ENCODE results near the gene CCNL2.

DNA sequence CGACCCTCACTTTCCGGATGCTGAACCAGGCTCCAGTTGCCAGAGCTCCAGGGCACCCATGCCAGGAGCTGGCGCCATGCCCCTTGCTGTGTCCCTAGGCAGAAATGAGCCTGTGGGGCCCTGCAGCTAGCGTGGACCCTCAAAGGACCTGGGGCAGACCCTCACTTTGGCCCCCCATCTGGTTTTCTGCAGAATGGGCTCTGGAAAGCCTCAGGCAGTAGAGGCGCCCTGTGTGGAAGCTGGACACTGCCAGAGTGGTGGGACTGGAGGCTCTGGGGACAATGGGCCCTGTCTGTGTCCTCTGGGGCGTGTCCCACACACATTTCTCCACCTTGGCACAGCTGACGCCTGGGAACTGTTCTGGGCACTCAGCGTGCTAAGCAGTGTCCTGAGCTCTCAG lies 17.8 kb downstream of the CCNL2 start:
- TF ChIP-seq, protein P1, sequence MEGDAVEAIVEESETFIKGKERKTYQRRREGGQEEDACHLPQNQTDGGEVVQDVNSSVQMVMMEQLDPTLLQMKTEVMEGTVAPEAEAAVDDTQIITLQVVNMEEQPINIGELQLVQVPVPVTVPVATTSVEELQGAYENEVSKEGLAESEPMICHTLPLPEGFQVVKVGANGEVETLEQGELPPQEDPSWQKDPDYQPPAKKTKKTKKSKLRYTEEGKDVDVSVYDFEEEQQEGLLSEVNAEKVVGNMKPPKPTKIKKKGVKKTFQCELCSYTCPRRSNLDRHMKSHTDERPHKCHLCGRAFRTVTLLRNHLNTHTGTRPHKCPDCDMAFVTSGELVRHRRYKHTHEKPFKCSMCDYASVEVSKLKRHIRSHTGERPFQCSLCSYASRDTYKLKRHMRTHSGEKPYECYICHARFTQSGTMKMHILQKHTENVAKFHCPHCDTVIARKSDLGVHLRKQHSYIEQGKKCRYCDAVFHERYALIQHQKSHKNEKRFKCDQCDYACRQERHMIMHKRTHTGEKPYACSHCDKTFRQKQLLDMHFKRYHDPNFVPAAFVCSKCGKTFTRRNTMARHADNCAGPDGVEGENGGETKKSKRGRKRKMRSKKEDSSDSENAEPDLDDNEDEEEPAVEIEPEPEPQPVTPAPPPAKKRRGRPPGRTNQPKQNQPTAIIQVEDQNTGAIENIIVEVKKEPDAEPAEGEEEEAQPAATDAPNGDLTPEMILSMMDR (IDR thresholded peaks at IDR 0.05; ENCODE audit: borderline replicate concordance, extremely low read depth, low read length, poor library complexity, severe bottlenecking) = no peak
- no peak for TF ChIP-seq EZH2 (IDR thresholded peaks at IDR 0.05; ENCODE audit: borderline replicate concordance, low read depth, low read length, severe bottlenecking)

Data from DND-41 (cell line).